HG03457 (cell line): Measurements from ENCODE around the gene PCGF6.
"Not testable (repeated sequence)": the region's sequence is repeated elsewhere in the genome, so short reads cannot be mapped to it uniquely, and the experiment has no call there.

Source experiments
- ATAC-seq: cut with Tn5 transposase; IDR thresholded peaks from one replicate; pipeline ENCODE4 v1.9.1; 2021; ENCODE audit warnings: moderate number of reproducible peaks; ENCODE audit not compliant: unreplicated experiment

PCGF6 gene

GRCh38 chr10:103258928-103259327 lies 92.0 kb downstream of the PCGF6 start:
- not testable (repeated sequence) for ATAC-seq

GRCh38 chr10:103257812-103258211 lies 93.1 kb downstream of the PCGF6 start:
- no peak for ATAC-seq

DNA sequence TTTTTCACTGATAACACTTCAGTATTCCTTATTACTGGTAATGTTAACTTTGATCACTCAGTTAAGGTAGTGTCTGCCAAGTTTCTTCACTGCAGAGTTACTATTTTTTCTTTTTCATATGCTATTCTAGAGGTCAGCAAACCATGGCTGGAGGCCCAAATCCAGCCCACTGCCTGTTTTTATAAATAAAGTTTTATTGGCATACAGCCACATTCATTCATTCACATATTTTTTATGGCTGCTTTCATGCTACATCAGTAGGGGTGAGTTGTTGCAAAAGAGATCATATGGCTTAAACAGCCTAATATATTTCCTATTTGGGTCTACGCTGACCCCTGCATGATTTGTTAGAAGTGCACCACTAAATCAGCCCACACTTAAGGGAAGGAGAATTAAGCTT lies 94.3 kb downstream of the PCGF6 start:
- ATAC-seq = no peak

DNA sequence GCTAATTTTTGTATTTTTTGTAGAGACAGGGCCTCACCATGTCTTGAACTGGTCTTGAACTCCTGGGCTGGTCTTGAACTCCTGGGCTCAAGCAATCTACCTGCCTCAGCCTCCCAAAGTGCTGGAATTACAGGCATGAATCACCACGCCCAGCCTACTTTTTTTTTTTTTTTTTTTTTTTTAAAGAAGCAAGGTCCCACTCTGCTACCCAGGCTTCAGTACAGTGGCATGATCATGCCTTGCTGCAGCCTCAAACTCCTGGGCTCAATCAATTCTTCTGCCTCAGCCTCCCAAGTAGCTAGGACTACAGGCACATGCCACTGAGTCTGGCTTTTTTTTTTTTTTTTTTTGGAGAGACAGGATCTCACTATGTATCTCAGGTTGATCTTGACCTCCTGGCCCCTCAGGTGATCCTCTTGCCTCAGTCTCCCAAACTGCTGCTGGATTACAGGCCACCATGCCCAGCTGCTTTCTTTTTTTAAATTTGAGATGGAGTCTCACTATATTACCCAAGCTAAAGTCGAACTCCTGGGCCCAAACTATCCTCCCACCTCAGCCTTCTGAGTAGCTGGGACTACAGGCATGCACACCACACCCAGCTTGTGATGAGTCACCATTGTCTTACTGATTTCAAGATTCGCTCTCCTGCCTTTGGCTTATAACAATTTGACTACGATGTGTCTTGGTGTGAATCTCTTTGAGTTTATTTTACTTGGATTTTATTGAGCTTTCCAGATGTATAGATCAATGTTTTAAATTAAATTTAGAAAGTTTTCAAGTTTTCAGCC lies 96.2 kb downstream of the PCGF6 start:
- ATAC-seq = no peak

DNA sequence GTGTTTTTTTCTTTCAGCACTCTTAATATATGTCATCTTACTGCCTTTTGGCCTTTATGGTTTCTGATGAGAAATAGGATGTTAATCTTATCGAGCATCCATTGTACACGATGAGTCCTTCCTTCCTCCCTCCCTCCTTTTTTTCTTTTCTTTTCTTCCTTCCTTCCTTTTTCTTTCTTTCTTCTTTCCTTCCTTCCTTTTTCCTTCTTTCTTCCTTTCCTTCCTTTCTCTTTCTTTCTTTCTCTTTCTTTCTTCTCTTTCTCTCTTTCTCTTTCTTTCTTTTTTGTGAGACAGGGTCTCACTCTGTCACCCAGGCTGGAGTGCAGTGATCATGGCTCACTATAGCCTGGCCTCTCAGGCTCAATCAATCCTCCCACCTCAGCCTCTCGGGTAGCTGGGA lies 96.8 kb downstream of the PCGF6 start:
- ATAC-seq = no peak
